DMS53 (cell line): ENCODE measurements around the gene MKNK1.
A peak's percentile ranks its signal among the peaks of the same experiment; 100 is the strongest.

ENCODE experiments used
- DNase-seq: peaks from one replicate; lab custom pipeline; 2025; lab: John Stamatoyannopoulos, UW

MKNK1 gene

DNA sequence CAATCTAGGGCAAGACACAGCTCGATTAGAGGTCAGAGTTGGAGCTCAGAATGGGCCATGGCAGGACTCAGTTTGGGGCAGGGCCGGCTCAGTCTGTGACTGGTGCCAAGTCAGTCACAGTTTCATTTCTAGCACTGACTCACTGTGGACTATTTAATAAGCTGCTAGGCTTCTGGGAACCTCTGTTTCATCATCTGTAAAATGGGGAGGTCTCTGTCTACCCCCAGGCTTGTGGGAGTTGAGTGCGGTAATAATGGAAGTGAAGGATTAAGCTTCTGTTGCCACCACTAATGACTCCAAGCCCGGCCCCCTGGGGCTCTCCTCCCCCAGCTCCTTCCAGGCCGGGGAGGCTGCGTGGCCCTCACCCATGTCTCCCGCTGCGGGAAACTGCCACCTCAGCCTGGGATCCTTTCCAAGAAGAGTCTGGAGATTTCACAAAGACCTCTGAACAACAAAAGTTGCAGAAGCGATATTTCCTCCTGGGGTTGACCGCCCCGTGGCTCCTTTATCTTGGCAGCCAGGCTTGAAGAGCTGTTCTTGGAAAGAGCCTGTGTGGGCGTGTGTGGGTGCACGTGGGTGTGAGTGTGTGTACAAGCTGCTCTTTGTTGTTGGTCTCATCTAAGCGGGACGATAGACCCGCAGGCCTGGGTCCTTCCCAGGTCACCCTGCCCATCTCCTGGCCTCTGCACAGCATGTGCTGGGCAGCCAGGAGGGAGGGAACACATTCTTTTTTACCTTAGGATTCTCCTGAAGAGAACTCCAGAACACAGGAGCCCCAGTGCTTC lies 81.7 kb downstream of the MKNK1 start:
- no peak for DNase-seq

- no peak for DNase-seq
These were observed 82.7 kb downstream of the MKNK1 start for GRCh38 chr1:46521414-46521813.

DNA sequence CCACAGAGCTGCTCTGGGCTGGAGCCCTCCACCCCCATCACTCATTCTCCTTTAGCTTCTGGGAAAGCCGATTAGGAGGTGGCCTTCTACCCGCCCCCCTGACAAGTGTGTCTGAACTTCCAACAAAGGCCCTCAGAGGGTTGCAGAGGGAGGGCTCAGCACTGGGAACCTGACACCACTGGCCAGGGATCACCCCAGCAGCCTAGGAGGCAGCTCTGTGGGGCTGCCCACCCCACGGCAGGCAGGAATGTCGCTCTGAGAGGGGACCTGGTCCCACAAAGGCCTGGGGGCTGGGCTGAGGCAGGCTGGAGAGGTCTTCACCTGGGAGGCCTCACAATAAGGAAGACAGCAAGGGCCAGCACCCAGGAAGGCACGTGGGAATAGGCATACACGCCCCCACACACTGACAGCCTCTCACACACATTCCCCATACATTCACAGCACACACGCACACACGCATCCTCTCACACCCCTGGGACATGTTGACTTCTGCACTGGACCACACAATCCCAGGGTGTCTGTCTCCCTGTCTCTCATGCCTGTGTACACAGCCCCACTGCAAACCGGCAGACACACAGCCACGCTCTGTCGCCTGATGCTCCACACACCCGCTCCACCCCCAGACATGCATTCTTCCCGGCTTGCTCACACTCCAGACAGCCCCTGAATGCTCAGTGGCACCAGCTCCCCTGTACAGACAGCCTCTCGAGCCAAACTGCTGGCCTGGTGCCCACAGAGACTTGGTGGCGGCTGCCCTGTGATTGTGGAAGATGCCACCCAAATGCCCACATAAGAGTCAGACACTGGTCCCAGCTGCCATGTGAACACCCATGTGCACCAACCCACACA lies 83.8 kb downstream of the MKNK1 start:
- no peak for DNase-seq

DNA sequence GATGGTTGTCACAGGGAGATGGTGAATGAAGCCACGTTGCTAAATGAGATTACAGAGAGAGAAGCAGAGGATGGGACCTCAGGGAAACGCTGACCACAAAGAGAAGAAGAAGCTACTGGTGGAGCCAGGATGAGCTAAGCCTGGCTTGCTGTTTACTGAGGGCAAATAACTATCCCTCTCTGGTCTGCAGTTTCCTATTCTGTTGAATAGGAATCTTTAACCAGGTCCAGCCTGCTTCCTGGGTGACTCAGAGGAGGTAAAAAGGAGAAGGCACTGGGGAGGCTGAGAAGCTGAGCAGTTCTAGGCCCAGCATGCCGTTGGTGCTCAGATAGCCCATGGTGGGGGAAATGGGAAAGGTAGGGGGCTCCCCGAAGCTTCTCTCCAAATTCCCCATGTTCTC lies 84.9 kb downstream of the MKNK1 start:
- DNase-seq, result peak; percentile 34

DNA sequence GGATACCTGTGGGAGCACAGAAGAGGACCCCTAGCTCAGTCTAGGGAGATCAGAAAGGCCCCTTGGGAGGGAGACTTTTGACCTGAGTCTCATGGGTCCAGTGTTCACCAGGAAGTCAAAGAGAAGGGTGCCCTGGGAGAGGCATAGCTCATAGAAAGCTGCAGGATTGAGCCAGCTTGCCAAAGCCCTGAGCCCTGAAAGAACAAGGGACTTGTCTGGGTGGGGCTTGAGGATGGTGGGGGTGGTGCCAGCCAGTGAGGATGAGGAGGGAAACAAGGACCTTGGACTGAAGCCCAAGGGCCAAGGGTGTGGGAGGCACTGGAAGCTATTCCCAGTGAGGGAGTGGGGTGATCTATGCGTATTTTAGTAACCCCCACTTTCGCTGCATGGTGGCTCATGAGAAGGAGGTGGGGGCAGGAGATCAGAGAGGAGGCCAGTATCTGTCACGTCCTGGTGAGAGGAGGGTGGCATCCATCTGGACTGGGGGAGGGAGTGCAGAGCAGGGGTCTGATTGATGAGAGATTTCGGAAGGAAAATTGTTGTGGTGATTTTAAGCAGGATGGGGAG lies 86.1 kb downstream of the MKNK1 start:
- DNase-seq, result peak; percentile 29

- DNase-seq, result peak; percentile 96
These were observed 87.0 kb downstream of the MKNK1 start for GRCh38 chr1:46517010-46517600.

- no peak for DNase-seq
These were observed 87.7 kb downstream of the MKNK1 start for GRCh38 chr1:46516200-46516950.

DNA sequence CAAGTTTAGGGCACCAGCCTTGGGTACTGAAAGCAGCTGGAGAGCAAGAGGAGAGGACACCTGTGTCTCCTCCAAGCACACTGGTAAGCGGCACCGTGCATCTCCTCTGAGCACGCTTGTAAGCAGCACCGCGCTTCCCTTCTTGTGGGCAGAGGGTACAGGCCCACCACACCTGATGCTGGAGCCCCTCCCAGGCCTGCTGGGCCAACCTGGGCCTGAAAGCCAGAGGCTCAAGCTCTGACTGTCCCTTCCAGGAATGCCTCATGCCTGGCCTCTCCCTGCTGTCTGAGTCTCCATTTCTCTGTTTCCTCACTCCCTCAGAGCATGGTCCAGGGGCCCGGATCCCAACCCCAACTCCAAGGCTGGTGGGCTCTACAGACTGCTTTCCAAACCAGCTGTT lies 88.5 kb downstream of the MKNK1 start:
- no peak for DNase-seq

DNA sequence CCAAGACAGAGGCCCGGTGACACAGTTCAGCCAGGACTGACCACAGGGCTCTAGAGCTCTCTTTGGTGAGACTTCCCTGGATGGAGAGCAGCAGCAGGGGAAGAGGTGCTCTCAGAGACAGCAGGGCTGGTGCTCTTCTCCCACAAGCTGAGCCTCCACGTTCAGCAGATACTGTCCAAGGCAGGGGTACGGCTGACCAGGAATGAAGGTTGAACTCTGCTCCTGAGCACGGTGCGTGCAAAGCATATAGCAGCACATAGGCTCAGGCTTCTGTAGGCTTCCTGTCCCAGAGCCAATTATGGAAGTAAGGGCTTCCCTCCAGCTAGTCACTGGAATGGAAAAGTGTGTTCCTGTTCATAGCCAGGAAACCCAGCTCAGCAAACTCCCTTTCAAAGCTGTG lies 90.5 kb downstream of the MKNK1 start:
- DNase-seq, result no peak

DNA sequence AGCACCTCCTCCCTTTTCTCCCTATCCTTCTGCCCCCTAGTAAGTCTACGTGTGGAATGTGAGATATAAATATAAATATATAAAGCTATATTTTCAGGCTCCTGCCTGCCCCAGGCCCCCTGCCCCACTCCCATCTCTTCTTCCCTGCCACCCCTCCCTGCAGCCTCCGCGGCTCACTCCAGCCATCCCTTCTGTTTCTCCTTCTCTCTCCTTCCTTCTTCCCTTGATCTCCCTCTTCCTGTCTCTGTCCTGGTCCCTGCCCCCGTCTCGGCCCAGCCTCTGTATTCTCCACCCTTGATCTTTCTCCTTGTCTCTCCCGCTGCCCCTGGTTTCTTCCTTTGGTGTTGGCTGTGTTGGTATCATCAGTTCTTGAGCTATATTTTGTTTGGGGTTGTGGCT lies 91.3 kb downstream of the MKNK1 start:
- DNase-seq, result no peak

DNA sequence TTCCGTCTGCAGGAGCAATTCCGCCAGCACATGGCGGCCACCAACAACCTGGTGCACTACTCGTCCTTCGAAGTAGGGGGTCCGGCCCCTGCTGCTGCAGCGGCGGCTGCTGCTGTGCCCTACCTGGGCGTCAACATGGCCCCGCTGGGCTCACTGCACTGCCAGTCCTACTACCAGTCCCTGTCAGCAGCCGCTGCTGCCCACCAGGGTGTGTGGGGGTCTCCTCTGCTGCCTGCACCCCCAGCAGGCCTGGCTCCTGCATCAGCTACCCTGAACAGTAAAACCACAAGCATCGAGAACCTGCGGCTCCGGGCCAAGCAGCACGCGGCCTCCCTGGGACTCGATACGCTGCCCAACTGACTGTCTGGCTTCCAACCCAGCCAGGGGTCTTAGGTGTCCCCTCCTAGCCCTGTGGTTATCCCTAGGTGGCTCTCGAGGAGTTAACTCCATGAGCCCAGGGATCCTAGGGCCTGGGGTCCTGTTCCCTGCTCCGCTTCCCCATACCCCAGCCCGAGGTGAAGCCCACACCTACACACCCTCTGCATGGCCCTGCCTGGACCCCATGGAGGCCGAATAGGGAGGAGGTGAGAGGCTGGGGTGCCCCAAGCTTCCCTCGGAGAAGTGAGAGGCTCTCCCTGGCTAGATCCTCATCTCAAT lies 91.8 kb downstream of the MKNK1 start:
- DNase-seq, result no peak

- DNase-seq, result no peak
These were observed 93.1 kb downstream of the MKNK1 start for GRCh38 chr1:46510998-46511365.

DNA sequence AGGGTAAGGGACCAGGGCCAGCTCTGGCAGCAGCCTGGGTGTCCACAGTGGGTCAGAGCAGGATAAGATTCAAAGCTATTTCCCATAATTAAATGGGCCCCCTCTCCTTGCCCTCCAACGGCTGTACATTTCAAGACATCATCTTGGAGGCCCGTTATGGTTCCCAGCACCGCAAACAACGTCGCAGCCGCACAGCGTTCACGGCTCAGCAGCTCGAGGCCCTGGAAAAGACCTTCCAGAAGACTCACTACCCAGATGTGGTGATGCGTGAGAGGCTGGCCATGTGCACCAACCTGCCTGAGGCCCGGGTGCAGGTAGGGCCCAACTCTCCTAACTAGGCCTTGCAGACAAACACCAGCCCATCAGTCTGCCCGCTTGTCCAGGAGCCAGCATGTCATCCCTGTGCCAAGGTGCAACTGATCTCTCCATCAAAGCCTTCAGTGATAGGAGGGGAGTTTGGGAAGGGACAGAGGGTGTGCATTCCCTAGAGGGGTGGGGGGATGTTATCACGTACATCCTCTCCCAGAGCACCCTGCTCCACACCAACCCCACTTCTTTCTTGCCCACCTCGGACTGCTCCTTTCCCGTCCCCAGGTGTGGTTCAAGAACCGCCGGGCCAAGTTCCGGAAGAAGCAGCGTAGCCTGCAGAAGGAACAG lies 93.6 kb downstream of the MKNK1 start:
- no peak for DNase-seq

- DNase-seq, result no peak
These were observed 95.3 kb downstream of the MKNK1 start for GRCh38 chr1:46508757-46509156.
